SIG-M5 treated with dmso at 0.1 percent for 504 hours (cell line): ENCODE data around the gene ZNF771.

ENCODE experiments used
- DNase-seq: peaks from one replicate; lab custom pipeline; 2025; ENCODE audit not compliant: unreplicated experiment; lab: John Stamatoyannopoulos, UW

The ZNF771 gene

DNA sequence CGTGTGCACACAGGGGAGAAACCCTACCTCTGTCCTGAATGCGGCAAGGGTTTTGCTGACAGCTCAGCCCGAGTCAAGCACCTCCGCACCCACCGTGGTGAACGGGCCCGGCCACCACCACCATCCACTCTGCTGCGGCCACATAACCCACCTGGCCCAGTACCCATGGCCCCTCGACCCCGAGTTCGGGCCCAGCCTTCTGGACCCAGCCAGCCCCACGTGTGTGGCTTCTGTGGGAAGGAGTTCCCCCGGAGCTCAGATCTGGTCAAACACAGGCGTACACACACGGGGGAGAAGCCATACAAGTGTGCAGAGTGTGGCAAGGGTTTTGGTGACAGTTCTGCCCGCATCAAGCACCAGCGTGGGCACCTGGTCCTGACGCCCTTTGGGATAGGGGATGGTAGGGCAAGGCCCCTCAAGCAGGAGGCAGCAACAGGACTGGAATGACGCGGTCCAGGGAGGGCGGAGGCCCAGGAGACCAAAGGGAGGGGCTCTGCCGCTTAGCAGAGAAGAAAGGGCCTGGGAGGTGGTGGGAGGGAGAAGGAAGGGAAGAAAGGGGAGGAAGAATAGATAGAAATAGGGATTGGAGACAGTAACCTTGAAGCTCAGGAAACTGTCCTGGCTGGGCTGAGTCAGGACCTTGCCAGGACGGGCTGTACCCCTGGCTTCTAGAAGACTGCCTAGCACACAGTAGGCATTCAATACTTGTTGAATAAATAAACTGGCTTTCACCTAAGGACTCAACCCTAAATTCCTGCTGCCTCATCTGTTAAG is 8.6 kb upstream of the ZNF771 start:
- DNase-seq: no peak

DNA sequence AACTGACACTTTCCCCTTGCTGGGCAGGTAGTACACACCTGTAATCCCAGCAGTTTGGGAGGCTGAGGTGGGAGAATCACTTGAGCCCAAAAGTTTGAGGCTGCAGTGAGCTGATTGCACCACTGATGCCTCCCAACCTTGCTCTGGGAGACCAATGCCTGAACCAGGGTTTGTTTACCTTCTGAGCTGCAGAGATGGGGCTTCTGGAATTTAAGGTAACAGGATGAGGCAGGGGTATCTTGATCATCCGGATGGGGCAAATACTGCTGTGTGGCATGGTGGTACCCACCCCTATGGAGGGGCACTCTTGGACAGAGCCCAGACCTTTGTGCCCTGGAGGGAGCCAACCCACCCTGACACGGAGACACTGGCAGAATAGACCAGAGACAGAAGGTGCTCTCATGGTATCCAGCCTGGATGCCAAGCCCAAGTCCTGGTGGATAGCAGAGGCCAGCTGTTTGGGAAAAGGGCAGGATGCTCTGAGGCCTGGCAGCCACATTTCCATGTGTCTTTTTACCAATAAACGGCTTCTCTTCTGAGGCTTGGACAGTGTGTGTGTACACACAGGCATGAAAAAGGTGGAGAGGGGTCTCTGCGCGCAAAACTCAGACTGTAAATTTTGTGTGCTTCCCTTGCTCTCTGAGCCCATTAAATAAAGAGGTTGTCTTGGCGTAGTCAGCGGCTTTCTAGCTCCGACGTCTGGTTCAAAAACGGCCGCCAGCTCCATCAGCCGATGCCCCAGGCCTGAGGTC is 7.8 kb upstream of the ZNF771 start:
- DNase-seq: no peak

DNA sequence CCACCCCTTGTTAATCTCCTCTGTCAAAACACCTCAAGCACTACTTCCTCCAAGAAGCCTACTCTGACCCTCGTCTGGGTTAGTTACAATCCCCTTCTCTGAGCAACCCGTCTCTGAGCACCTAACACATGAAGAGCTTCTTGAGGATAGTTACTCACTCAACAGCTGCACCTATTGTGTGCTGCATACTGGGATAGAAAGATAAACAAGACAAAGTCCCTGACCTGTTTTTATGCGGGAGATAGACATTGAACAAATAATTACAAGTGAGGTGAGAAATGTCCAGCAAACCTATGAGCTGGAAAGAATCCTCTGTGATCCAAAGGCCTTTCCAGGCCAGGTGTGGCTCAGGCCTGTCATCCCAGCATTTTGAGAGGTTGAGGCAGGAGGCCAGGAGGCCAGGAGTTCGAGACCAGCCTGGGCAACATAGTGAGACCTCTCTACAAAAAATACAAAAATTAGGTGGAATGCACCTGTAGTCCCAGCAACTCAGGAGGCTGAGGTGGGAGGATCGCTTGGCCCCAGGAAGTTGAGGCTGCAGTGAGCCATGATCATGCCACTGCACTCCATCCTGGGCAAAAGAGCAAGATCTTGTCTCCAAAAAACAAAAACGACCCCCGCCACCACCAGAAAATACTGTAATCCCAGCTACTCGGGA is 5.5 kb upstream of the ZNF771 start:
- DNase-seq: no peak

DNA sequence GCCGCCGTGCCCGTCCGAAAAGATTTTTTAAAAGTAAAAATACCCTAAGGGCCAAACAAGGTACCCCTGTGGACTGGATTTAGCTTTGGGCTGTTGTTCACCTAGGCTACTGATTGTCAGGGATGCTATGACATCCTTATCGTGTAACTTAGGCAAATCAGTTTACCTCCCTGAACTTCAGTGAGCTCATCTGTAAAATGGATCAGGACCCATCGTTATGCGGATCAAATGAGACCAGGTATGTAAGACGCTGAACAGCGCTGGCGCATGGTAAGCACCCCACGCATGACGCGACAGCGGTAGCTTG is 658 bp upstream of the ZNF771 start:
- DNase-seq: no peak

DNA sequence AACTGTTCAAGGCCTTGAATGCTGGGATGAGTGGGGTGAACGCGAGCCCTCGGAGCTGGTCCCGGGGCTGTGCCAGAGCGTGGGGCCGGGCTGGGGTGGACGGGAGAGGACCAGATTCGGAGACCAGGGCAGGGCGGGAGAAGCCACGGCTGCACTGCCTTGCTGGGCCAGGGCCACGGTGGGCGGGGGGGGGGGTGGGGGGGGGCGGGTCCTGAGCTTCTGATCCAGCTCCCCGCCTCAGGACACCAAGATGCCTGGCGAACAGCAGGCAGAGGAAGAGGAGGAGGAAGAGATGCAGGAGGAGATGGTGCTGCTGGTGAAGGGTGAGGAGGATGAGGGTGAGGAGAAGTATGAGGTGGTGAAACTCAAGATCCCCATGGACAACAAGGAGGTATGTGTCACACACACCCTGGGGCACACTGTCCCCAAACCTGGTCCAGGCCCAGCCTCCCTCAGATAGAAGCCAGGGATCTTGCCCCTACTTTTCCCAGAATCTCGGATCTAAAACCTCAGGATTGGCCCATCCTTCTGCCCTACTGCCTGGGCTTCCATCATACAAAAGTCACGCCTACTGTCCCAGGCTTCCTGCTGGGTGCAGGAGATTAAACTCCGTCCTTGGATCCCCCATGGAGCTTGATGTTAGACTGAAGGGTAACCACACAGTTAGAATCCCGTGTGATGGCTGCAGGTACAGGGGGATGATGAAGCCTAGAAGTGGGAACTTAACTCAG is 563 bp downstream of the ZNF771 start:
- no peak for DNase-seq

DNA sequence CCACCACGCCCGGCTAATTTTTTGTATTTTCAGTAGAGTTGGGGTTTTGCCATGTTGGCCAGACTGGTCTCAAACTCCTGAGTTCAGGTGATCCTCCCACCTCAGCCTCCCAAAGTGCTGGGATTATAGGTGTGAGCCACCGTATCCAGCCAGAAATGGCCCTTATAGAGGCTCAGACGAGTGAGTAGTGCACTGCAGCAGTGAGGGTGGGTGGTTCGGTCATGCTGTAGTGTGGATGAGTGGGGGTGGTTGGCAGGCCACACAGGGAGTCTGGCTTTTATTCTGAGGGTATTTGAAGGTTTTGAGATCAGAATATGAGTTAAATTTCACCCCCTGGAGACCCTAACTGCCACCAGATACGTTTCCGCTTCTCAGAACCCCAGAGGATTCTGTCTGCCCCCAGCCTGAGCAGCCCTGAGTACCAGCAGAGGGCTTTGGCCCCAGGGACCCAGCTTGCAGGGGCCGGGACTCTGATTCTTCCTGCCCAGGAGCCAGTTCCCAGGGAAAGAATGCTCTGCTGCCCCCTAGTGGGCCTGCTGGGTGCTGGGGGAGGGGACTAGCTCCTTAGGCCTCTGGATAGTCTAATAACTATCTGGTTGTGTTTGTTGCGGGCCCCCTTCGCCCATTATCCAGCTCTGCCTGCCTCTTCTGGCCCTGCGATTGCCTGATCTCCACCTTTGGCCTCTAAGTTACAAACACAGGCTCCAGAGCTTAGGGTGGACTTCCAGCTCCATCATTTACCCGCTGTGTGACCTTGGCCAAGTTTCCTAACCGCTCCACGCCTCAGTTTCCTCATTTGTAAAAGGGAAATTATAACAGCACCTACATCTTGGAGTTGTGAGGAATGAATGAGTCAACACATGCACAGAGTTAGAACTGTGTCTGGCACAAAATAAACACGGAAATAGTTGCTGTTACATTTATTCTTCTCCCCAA is 2.0 kb downstream of the ZNF771 start:
- peak; percentile 85 for DNase-seq

DNA sequence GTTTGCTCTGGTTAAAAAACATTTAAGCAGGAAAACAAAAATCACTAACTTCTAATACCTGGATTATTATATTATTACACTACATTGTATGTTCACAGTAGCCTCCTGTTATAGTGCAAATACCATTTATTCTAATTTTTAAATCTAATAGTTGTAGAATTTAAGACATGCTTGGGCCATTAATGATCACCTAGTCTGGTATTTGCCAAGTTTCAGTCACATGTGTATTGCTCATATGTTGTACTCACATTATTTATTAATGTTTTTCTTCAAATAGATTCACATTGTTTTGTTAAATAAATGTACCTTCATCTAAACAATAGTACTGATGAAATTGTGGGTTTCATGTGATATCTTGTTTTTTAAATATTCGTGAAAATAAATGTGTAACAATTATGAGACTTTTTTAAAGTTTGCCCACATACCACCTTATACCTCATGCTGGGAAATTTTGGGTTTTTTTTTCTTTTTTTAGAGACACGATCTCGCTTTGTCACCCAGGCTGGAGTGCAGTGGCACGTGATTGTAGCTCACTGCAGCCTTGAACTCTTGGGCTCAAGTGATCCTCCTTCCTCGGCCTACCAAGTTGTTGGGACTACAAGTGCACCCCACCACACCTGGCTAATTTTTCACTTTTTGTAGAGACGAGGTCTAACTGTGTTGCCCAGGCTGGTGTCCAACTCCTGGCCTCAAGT is 5.9 kb downstream of the ZNF771 start:
- DNase-seq: no peak

DNA sequence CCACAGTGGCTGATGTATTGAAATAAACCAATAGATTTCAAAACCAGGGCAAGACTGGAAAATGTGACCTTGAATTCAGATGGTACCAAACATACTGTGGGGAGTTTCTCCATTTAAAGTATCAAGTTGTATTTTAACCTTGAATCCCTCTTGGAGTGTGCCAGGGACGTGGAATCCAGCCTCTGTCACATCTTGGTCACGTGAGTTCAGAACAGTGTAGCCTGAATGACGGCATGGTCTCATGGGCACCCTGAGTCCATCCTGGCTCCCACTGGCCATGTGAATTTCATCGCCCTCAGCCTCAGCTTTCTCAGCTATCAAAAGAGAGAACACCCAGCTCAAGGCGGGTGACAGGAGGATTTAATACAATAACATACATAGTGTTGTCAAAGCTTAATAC is 6.8 kb downstream of the ZNF771 start:
- DNase-seq: no peak

DNA sequence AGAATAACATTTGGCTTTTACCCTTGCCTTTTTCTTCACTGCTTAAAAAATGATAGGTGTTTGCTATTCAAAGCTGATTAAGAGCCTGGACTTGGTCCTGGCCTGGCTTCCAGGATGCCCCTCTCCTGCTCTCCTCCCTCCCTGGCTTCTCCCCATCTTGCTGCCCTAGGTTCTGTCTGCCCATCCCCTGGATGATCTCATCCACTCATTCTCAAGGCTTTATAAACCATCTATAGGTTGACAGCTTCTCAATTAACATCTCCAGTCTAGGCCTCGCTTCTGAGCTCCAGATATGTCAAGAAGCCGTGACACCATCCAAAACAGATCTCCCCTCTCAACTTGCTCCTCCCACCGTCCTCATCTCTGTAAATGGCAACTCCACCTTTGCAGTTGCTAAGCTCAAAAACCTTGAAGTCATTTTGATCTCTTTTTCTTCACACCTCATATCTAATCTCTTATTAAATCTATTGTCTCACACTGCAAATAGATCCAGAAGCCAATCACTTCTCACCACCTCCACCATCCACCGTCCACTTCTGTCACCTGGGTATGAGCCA is 8.7 kb downstream of the ZNF771 start:
- no peak for DNase-seq

DNA sequence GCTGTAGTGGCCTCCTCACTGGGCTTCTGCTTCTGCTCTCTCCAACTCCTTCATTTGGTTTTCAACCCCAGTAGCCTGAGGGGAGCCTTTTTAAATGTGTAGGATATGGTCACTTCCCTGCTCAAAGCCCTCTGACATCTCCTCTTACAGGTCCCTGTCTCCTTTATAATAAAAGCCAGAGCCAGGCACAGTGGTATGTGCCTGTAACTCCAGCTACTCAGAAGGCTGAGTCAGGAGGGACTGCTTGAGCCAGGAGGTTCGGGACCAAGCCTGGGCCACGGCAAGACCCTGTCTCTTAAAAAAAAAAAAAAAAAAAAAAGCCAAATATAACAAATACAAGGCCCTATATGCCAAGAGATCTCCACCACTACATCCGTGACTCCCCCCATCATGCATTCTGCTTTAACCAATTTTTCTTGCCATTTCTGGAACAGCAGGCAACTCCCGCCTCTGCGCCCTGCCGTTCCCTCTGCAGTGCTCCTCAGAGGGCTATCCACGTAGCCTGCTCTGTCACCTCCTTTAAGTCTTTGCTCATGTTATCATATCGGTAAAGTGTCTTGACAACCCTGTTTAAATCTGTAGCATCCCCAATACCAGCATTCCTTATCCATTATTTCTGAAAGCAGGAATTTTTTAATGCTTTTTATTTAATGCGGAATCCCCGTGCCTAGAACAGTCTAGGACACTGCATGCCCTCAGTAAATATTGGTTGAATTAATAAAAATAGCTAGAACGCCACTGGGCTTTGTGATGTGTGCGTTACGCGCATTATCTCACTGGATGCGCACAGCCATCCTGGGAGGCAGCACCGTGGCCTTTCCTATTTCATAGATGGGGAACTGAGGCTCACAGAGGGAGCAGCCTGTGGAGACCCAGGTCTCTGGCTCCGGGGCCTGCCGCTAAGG is 9.5 kb downstream of the ZNF771 start:
- no peak for DNase-seq

DNA sequence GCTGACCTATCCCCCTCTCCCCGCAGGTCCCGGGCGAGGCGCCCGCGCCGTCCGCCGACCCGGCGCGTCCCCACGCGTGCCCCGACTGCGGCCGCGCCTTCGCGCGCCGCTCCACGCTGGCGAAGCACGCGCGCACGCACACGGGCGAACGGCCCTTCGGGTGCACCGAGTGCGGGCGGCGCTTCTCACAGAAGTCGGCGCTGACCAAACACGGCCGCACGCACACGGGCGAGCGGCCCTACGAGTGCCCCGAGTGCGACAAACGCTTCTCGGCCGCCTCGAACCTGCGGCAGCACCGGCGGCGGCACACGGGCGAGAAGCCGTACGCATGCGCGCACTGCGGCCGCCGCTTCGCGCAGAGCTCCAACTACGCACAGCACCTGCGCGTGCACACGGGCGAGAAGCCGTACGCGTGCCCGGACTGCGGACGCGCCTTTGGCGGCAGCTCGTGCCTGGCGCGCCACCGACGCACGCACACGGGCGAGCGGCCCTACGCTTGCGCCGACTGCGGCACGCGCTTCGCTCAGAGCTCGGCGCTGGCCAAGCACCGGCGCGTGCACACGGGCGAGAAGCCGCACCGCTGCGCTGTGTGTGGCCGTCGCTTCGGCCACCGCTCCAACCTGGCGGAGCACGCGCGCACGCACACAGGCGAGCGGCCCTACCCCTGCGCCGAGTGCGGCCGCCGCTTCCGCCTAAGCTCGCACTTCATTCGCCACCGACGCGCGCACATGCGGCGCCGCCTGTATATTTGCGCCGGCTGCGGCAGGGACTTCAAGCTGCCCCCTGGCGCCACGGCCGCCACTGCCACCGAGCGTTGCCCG is 10.3 kb downstream of the ZNF771 start:
- peak; percentile 88 for DNase-seq

DNA sequence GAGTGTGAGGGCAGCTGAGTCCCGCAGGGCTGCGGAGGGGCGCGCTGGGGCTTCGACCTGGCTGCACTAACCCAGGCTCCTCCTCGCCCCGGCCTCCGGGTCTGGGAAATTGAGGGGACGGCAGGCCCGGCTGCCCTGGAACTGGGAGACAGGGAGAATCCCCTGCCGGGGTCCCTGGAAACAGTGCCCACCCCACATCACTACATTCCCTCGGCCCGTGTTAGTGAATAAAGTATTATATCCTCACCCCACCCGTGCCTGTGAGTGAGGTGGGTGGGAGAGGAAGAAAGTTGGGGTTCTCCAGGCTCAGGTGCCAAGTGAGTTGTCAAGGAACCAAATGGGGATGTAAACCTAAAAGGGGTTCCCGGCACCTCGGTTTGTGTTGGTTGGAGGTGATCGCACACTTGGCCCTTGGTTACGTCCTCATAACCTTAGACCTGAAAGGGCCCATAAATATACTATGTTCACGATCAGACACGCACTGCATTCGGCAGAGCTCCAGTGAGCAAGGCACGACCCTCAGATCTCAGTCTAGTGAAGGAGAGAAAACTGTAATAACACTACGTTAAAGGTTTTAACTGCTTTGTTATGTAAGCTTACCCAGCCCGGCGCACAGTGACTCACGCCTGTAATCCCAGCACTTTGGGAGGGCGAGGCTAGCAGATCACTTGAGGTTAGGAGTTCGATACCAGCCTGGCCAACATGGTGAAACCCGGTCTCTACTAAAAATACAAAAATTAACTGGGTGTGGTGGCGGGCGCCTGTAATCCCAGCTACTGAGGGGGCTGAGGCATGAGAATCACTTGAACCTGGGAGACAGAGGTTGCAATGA is 11.2 kb downstream of the ZNF771 start:
- DNase-seq: peak; percentile 47

DNA sequence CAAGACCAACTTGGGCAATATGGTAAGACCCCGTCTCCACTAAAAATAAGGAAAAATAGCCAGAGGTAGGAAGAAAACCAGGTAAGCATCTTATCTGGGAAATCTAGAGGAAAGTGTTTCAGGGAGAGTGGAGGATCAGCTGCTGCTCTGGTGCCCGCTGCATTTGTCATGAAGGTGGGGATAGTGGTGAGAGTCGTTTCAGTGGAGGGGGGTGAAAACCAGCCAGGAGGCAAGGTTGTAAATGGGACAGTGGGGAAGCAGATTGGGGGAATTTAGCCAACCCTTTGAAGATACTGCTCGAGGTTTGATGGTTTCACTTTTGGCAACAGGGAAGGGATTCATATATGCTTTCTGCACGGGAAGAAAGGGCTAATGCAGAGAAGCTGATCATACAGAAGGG is 13.6 kb downstream of the ZNF771 start:
- DNase-seq: no peak

DNA sequence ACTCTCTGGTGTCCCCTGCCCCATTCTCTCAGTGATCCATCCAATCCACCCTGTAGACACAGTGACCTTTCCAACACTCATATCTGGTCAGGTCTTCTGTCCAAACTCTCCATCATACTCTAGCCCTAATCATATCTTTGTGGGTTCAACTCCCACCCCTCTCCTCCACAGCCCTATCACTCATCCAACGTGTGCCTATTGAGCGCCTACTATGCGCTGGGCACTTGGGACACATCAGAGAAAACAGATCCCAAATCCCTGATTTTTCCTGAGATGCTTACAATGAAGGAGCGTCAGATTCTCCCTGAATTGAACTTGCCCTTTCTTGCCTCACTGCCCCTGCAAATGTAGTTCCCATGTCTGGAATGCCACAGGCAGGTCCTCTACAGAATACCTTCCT is 20.6 kb downstream of the ZNF771 start:
- DNase-seq: no peak

DNA sequence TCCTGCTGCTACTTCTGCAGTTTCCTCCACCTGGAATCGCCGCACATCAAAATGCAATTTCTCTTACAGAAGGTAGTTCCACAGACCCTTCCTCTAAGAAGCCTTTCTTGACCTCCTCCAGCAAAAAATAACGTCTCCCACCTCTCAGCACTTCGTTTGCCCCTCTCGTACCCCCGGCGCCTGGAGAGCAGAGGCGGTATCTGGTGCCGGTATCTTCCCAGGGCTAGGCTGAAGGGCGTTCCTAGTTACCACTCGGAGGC is 21.9 kb downstream of the ZNF771 start:
- DNase-seq: no peak

DNA sequence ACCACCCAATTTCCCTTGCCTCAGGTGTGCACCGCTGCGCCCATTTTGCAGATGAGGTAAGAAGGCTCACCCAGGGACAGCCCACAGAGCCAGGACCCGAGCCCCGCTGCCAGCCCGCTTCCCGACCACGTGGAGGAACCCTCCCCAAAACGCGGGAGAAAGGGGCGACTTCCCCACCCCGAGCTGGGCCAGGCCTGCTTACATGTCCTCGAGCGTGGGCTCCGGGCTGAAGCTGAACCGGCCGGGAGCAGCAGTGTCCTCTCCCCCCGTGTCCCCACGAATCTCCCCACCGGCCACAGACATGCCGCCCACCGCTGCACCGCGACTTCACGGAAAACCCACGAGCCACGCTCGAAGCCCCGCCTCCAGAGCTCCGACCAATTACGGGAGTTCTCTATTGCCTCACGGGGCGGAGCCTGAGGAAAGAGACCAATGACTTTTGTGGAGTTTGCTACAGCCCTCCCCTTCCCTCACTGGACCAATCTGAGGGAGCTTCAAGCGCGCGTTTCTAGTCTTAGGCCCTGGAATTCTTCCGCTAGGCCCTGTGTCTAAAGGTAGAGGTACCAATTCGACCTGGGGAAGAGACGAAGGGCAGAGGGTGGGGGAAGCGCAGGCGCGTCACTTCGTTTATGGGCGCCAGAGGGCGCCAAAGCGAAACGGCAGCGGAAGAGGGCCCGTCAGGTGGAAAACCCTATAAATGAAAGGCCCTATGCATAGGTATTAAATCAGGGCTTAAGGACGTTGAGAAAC is 22.4 kb downstream of the ZNF771 start, which contains the start of gene DCTPP1:
Gene DCTPP1 (minus strand): TSS at position 353 of the 750 bp plus-strand sequence. CDS start 50 bp downstream, at position 303.
- DNase-seq: peak; percentile 100
